Panc1 (cell line): ENCODE results near the gene TRPM5. TPM values are rescaled to one million over a fixed set of nuclear protein-coding genes. Genes with fewer than 3 reads are reported as not detected.

Source experiments
- ATAC-seq: fragments of 200-7000 bp; cut with Tn5 transposase; 2 replicates; pipeline ENCODE4 v1.9.1; 2020; ENCODE audit warnings: mild to moderate bottlenecking, moderate library complexity
- BruUV-seq: library from RNA; stranded (reverse); fragments of 400-500 nt; replicated peaks from 2 replicates; lab custom pipeline; 2021; lab: Mats Ljungman, UMichigan
- CTCF ChIA-PET: fragments of 300-600 bp; sonication (Branson Sonifier 250); formaldehyde crosslinking; loops from one replicate; lab custom pipeline; 2022; ENCODE audit warnings: antibody characterized with exemption; lab: Charles Lee
- POLR2A ChIA-PET: fragments of 300-600 bp; sonication (Branson Sonifier 250); formaldehyde crosslinking; loops from one replicate; lab custom pipeline; 2022; ENCODE audit warnings: antibody characterized with exemption; lab: Charles Lee
- DNase-seq: peaks from one replicate; pipeline ENCODE4 v3.0.0-alpha.2; 2010; ENCODE audit warnings: low read depth, low spot score
- H3K27ac ChIP-seq: 2 replicates; pipeline ENCODE4 v1.5.1; 2011; ENCODE audit warnings: mild to moderate bottlenecking, low read length, inconsistent platforms
- H3K27me3 ChIP-seq: fragments of 200-500 bp; sonication (Bioruptor generic); 2 replicates; pipeline ENCODE4 v1.6.0; 2014; ENCODE audit warnings: low read length, inconsistent platforms; ENCODE audit not compliant: control insufficient read depth, insufficient read depth
- H3K36me3 ChIP-seq: fragments of 200-500 bp; sonication (Bioruptor generic); 2 replicates; pipeline ENCODE4 v1.5.1; 2014; ENCODE audit warnings: inconsistent platforms, mild to moderate bottlenecking, low read length, moderate library complexity; ENCODE audit not compliant: control insufficient read depth, insufficient read depth
- H3K4me1 ChIP-seq: 2 replicates; pipeline ENCODE4 v1.5.1; 2011; ENCODE audit warnings: inconsistent platforms, mild to moderate bottlenecking, low read length, moderate library complexity; ENCODE audit not compliant: control insufficient read depth, insufficient read depth
- H3K4me3 ChIP-seq, 2 experiments: 2 replicates each; pipeline ENCODE4 v1.5.1; 2011 to 2012; ENCODE audit warnings: low read depth in 2 of 2, low read length in 2 of 2, mild to moderate bottlenecking in 2 of 2, inconsistent platforms in 1 of 2, moderate library complexity in 1 of 2
- H3K9me3 ChIP-seq: fragments of 200-500 bp; sonication (Bioruptor generic); 2 replicates; pipeline ENCODE4 v1.5.1; 2014; ENCODE audit warnings: low read depth, mild to moderate bottlenecking, inconsistent platforms, low read length, moderate library complexity; ENCODE audit not compliant: control insufficient read depth, insufficient read depth
- CTCF ChIP-seq: fragments of 450-650 bp; IDR thresholded peaks from 2 replicates; pipeline ENCODE4 v1.5.1; 2017; ENCODE audit warnings: mild to moderate bottlenecking
- POLR2AphosphoS5 ChIP-seq: IDR thresholded peaks from 2 replicates; pipeline ENCODE4 v1.6.1; 2012; ENCODE audit warnings: mild to moderate bottlenecking, low read depth, low read length, moderate library complexity
- REST ChIP-seq, 2 experiments: IDR thresholded peaks; 2 replicates each; pipeline ENCODE4 v1.6.1; 2011 to 2012; ENCODE audit warnings: low read depth in 2 of 2, control low read depth in 1 of 2, low read length in 1 of 2, mild to moderate bottlenecking in 1 of 2, moderate library complexity in 1 of 2; ENCODE audit not compliant: insufficient read depth in 1 of 2
- SIN3A ChIP-seq: IDR thresholded peaks from 2 replicates; pipeline ENCODE4 v1.6.1; 2012; ENCODE audit warnings: low read depth, mild to moderate bottlenecking, low read length, moderate library complexity, borderline replicate concordance; ENCODE audit not compliant: insufficient read depth
- TCF7L2 ChIP-seq: IDR thresholded peaks from 2 replicates; pipeline ENCODE4 v1.6.1; 2011; ENCODE audit warnings: mild to moderate bottlenecking, low read depth, low read length, inconsistent platforms
- in situ Hi-C: cut with HindIII; loops from 2 replicates; pipeline ENCODE4 v1.10.0; 2016; ENCODE audit warnings: low sequenced_read_pairs, low pct_unique_long_range_greater_than_20kb
- intact Hi-C: fragments of 100-400 bp; cut with micrococcal nuclease; formaldehyde crosslinking; loops from one replicate; pipeline ENCODE4 v1.10.0; 2022; ENCODE audit not compliant: unreplicated experiment
- total RNA-seq: library from RNA; stranded (reverse); gene quantifications from one replicate; pipeline ENCODE4 v1.2.1, GENCODE V29; 2021; ENCODE audit not compliant: unreplicated experiment

TRPM5 gene
- total RNA-seq, 1 experiment from 2014 or later: 0.08 TPM

GRCh38 chr11:2443406-2443805 lies 908 bp downstream of the TRPM5 start:
- ATAC-seq (no peak), DNase-seq (no peak)
- TF ChIP-seq CTCF (no peak), TCF7L2 (no peak), SIN3A (no peak)
- in situ Hi-C loops (no loop called here), intact Hi-C loops (no loop called here)
- no peaks in the 10 kb centered on the region for H3K36me3 ChIP-seq
- no peaks in the 10 kb centered on the region for H3K9me3 ChIP-seq
- ChIA-PET CTCF (no interaction called here), POLR2A (interaction anchor here (0.7 kb wide), 1 partner anchor 77 kb away, joined by 3 read pairs; no protein-coding TSS in a partner anchor)
- H3K27ac ChIP-seq: no peak overlapping the region
- H3K4me3 ChIP-seq: no peak overlapping the region
- no TSS peak for BruUV-seq
- peaks cover 8% of the 10 kb centered on the region; the same call in 1 of the 2 replicates for H3K27me3 ChIP-seq
- peaks cover 7% of the 10 kb centered on the region; the same call in 1 of the 2 replicates for H3K4me1 ChIP-seq

GRCh38 chr11:2442589-2442988 lies 1.7 kb downstream of the TRPM5 start:
- Histone ChIP-seq H3K4me1 (peaks cover 7% of the 10 kb centered on the region; the same call in 1 of the 2 replicates), H3K27me3 (peaks cover 8% of the 10 kb centered on the region; the same call in 1 of the 2 replicates), H3K27ac (no peak overlapping the region), H3K4me3 (no peak overlapping the region), H3K9me3 (no peaks in the 10 kb centered on the region), H3K36me3 (no peaks in the 10 kb centered on the region)
- no peak for ATAC-seq
- TF ChIP-seq CTCF: no peak
- TF ChIP-seq SIN3A: no peak
- no peak for TF ChIP-seq TCF7L2
- TF ChIP-seq POLR2AphosphoS5: no peak
- TF ChIP-seq REST (IDR thresholded peaks at IDR 0.05; ENCODE audit: insufficient read depth in 1 of 2, low read depth in 2 of 2, low read length in 1 of 2): no peak
- intact Hi-C loops (no loop called here), in situ Hi-C loops (no loop called here)
- ChIA-PET POLR2A (no interaction called here), CTCF (no interaction called here)
- no peak for DNase-seq
- no TSS peak for BruUV-seq
